Ascending aorta (tissue), 2 donors: ENCODE data around the gene PLK3. TPM values are rescaled to one million over a fixed set of nuclear protein-coding genes. Genes with fewer than 3 reads are reported as not detected.
A peak's percentile ranks its signal among the peaks of the same experiment; 100 is the strongest.
"Not testable (repeated sequence)": the region's sequence is repeated elsewhere in the genome, so short reads cannot be mapped to it uniquely, and the experiment has no call there.

ENCODE experiments used
- DNase-seq, 2 donors: peaks; one replicate each; pipeline ENCODE4 v3.0.0-alpha.2; 2019; ENCODE audit warnings: low spot score in 2 of 2
- H3K27ac ChIP-seq, 2 donors: fragments of 200-600 bp; sonication (generic); one replicate each; pipeline ENCODE4 v1.5.1; 2016 to 2017; ENCODE audit warnings: mild to moderate bottlenecking in 1 of 2
- H3K27me3 ChIP-seq: fragments of 200-600 bp; sonication (generic); one replicate; pipeline ENCODE4 v1.5.1; 2017
- H3K36me3 ChIP-seq, 2 donors: fragments of 200-600 bp; sonication (generic); one replicate each; pipeline ENCODE4 v1.5.1; 2016
- H3K4me1 ChIP-seq, 2 donors: fragments of 200-600 bp; sonication (generic); one replicate each; pipeline ENCODE4 v1.5.1; 2016 to 2017; ENCODE audit warnings: mild to moderate bottlenecking in 1 of 2
- H3K4me3 ChIP-seq, 2 donors: fragments of 200-600 bp; sonication (generic); one replicate each; pipeline ENCODE4 v1.5.1; 2016 to 2017; ENCODE audit warnings: mild to moderate bottlenecking in 1 of 2
- H3K9me3 ChIP-seq, 2 donors: fragments of 200-600 bp; sonication (generic); one replicate each; pipeline ENCODE4 v1.5.1; 2016
- CTCF ChIP-seq, 3 experiments: fragments of 200-600 bp in 2 of 3; fragments of 450-650 bp in 1 of 3; sonication (generic) in 2 of 3; IDR thresholded peaks; one replicate each; pipeline ENCODE4 v1.5.1; 2016 to 2019; ENCODE audit warnings: antibody characterized with exemption in 3 of 3, mild to moderate bottlenecking in 1 of 3, moderate library complexity in 1 of 3
- intact Hi-C: fragments of 100-400 bp; cut with DNase I; formaldehyde crosslinking; loops from one replicate; pipeline ENCODE4 v1.15.1; 2023
- total RNA-seq: library from RNA; depleted of rRNA; stranded (reverse); fragments of >200 nt; gene quantifications from one replicate; pipeline ENCODE4 v1.1.0, GENCODE V29; 2016

The PLK3 gene
- total RNA-seq, 1 donor from 2014 or later, result 107 TPM

GRCh38 chr1:44832056-44832705 is 32.0 kb downstream of the PLK3 start:
- Histone ChIP-seq H3K4me3 (no peak overlapping the region), H3K27ac (no peak overlapping the region), H3K4me1 (no peaks in the 10 kb centered on the region), H3K27me3 (no peaks in the 10 kb centered on the region), H3K9me3 (no peaks in the 10 kb centered on the region), H3K36me3 (no peaks in the 10 kb centered on the region)
- intact Hi-C loops, result no loop called here
- no peak for TF ChIP-seq CTCF (IDR thresholded peaks at IDR 0.05)
- DNase-seq, result no peak

GRCh38 chr1:44834328-44834727 is 34.2 kb downstream of the PLK3 start:
- H3K27ac ChIP-seq, result no peak overlapping the region
- H3K36me3 ChIP-seq, result no peaks in the 10 kb centered on the region
- H3K9me3 ChIP-seq, result no peaks in the 10 kb centered on the region
- H3K4me3 ChIP-seq, result no peak overlapping the region
- DNase-seq, result no peak
- TF ChIP-seq CTCF (IDR thresholded peaks at IDR 0.05), result no peak
- intact Hi-C loops, result loop anchor here (2.0 kb wide), 1 partner anchor 36 kb away; no protein-coding TSS in a partner anchor
- no peaks in the 10 kb centered on the region for H3K27me3 ChIP-seq
- no peaks in the 10 kb centered on the region for H3K4me1 ChIP-seq

GRCh38 chr1:44835738-44836675 is 35.8 kb downstream of the PLK3 start:
- intact Hi-C loops, result loop anchor here (2.0 to 5.0 kb wide), 4 partner anchors 37 to 466 kb away; partner anchors contain the start of genes HECTD3 and UROD
- Histone ChIP-seq H3K9me3 (no peaks in the 10 kb centered on the region), H3K4me1 (no peaks in the 10 kb centered on the region), H3K27ac (no peak overlapping the region), H3K4me3 (no peak overlapping the region), H3K27me3 (no peaks in the 10 kb centered on the region), H3K36me3 (no peaks in the 10 kb centered on the region)
- TF ChIP-seq CTCF (IDR thresholded peaks at IDR 0.05), result peak; percentile 73 to 80 (median 75)
- DNase-seq, result peak in 1 of 2 donors; percentile 91

- not testable (repeated sequence) for DNase-seq, H3K4me3 ChIP-seq, H3K36me3 ChIP-seq, H3K9me3 ChIP-seq, H3K27me3 ChIP-seq, H3K4me1 ChIP-seq, H3K27ac ChIP-seq
- intact Hi-C loops, result loop anchor here (5.0 kb wide), 3 partner anchors 69 to 464 kb away; partner anchors contain the start of genes HECTD3 and UROD
These were observed 38.1 kb downstream of the PLK3 start for GRCh38 chr1:44838294-44838693.

GRCh38 chr1:44839576-44839975 is 39.4 kb downstream of the PLK3 start:
- DNase-seq, result no peak
- Histone ChIP-seq H3K9me3 (no peaks in the 10 kb centered on the region), H3K4me1 (peaks cover 0 to 6% of the 10 kb centered on the region in 2 donors), H3K27me3 (no peaks in the 10 kb centered on the region), H3K4me3 (no peak overlapping the region), H3K36me3 (no peaks in the 10 kb centered on the region), H3K27ac (no peak overlapping the region)
- intact Hi-C loops, result loop anchor here (5.0 kb wide), 3 partner anchors 68 to 463 kb away; partner anchors contain the start of genes HECTD3 and UROD
- no peak for TF ChIP-seq CTCF (IDR thresholded peaks at IDR 0.05)

- no peak for TF ChIP-seq CTCF (IDR thresholded peaks at IDR 0.05)
- Histone ChIP-seq H3K4me3 (peak overlapping the region; percentile 65 to 73), H3K9me3 (no peaks in the 10 kb centered on the region), H3K4me1 (peaks cover 0 to 6% of the 10 kb centered on the region in 2 donors), H3K27me3 (no peaks in the 10 kb centered on the region), H3K36me3 (no peaks in the 10 kb centered on the region), H3K27ac (peak overlapping the region; percentile 56 to 60)
- DNase-seq, result no peak
- intact Hi-C loops, result no loop called here
These were observed 42.3 kb downstream of the PLK3 start for GRCh38 chr1:44842486-44842861.
